ENCODE measurements around the gene KLHL3. TPM values are rescaled to one million over a fixed set of nuclear protein-coding genes. Genes with fewer than 3 reads are reported as not detected.
A peak's percentile ranks its signal among the peaks of the same experiment; 100 is the strongest.

The KLHL3 gene
- total RNA-seq, 1 donor from 2014 or later: 11.8 TPM

DNA sequence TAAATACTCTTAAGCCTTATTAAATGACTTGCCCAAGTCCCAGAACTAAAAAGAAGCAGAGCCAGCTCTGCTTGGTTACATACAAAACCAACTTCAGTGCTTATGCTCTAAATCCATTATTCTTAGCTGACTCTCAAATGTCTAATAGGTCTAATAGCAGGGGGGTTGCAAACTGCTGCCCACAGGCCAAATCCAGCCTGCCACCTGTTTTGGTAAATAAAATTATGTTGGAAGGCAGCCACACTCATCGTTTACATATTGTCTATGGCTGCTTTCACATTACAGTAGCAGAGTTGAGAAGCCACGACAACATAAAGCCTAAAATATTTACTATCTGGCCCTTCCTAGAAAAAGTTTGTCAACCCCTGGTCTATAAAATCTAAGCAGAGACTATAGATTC, 69.0 kb downstream of the KLHL3 start:
- H3K4me1 Mint-ChIP-seq: no peaks in the 10 kb centered on the region
- no peak overlapping the region for H3K4me3 Mint-ChIP-seq
- H3K27me3 Mint-ChIP-seq (ENCODE audit: low read depth): no peaks in the 10 kb centered on the region
- no peak overlapping the region for H3K27ac Mint-ChIP-seq (ENCODE audit: unreplicated experiment)
- H3K9me3 Mint-ChIP-seq: no peaks in the 10 kb centered on the region
- H3K36me3 Mint-ChIP-seq (ENCODE audit: low read depth): no peaks in the 10 kb centered on the region
- no peak for DNase-seq (ENCODE audit: low read depth, low spot score)
- TF ChIP-seq, protein P1, sequence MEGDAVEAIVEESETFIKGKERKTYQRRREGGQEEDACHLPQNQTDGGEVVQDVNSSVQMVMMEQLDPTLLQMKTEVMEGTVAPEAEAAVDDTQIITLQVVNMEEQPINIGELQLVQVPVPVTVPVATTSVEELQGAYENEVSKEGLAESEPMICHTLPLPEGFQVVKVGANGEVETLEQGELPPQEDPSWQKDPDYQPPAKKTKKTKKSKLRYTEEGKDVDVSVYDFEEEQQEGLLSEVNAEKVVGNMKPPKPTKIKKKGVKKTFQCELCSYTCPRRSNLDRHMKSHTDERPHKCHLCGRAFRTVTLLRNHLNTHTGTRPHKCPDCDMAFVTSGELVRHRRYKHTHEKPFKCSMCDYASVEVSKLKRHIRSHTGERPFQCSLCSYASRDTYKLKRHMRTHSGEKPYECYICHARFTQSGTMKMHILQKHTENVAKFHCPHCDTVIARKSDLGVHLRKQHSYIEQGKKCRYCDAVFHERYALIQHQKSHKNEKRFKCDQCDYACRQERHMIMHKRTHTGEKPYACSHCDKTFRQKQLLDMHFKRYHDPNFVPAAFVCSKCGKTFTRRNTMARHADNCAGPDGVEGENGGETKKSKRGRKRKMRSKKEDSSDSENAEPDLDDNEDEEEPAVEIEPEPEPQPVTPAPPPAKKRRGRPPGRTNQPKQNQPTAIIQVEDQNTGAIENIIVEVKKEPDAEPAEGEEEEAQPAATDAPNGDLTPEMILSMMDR (conservative IDR thresholded peaks at IDR 0.05): no peak

DNA sequence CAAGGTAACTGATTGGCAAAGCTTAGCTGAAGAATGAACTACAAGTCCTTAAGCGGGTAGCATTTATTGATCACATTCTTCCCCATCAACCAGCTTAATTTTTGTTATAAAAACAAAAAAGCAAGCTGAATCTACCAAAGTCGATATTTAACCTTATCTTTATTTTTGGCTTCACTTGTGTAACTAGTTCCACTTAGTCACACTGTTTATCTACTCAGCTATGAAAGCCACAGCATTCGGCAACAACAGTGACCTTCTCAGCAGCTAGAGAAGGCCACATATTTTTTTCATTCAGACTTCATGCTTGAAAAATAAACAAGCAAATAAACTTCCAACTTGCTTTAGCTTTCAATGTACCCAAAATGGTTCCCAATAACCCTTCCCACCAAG, 69.4 kb downstream of the KLHL3 start:
- DNase-seq (ENCODE audit: low read depth, low spot score): no peak
- TF ChIP-seq, protein P1 (conservative IDR thresholded peaks at IDR 0.05): no peak
- no peaks in the 10 kb centered on the region for H3K27me3 Mint-ChIP-seq (ENCODE audit: low read depth)
- no peak overlapping the region for H3K27ac Mint-ChIP-seq (ENCODE audit: unreplicated experiment)
- H3K36me3 Mint-ChIP-seq (ENCODE audit: low read depth): no peaks in the 10 kb centered on the region
- H3K4me1 Mint-ChIP-seq: no peaks in the 10 kb centered on the region
- no peaks in the 10 kb centered on the region for H3K9me3 Mint-ChIP-seq
- H3K4me3 Mint-ChIP-seq: no peak overlapping the region

- H3K9me3 Mint-ChIP-seq: no peaks in the 10 kb centered on the region
- H3K4me1 Mint-ChIP-seq: no peaks in the 10 kb centered on the region
- DNase-seq (ENCODE audit: low read depth, low spot score): no peak
- H3K36me3 Mint-ChIP-seq (ENCODE audit: low read depth): no peaks in the 10 kb centered on the region
- H3K4me3 Mint-ChIP-seq: no peak overlapping the region
- no peaks in the 10 kb centered on the region for H3K27me3 Mint-ChIP-seq (ENCODE audit: low read depth)
- TF ChIP-seq, protein P1 (conservative IDR thresholded peaks at IDR 0.05): no peak
- H3K27ac Mint-ChIP-seq (ENCODE audit: unreplicated experiment): no peak overlapping the region
These were observed 70.0 kb downstream of the KLHL3 start for GRCh38 chr5:137665678-137666460.

DNA sequence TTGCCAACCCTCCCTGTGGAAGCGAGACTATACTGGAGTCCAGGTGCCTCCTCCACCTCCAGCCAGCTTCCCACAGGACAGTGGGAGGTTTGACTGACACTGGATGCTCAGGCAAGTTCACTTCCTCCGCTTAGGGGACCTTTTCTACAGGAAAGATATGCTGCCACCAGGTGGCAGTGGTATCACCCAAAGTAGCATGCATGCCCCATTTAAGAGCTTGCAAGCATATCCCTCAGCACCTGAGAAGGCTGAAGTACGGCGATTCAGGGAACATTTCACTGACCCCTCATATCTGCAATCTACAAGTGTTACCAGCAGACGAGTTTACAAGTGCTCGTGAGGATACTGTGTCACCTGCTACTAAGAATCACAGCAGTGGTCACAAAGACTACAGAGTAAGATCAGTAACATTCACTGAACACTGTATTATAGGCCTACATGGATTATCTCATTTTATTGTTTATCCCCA, 75.5 kb downstream of the KLHL3 start:
- Mint-ChIP-seq H3K27me3 (ENCODE audit: low read depth) (no peaks in the 10 kb centered on the region), H3K27ac (ENCODE audit: unreplicated experiment) (no peak overlapping the region)
- peak; percentile 60 for DNase-seq (ENCODE audit: low read depth, low spot score)

DNA sequence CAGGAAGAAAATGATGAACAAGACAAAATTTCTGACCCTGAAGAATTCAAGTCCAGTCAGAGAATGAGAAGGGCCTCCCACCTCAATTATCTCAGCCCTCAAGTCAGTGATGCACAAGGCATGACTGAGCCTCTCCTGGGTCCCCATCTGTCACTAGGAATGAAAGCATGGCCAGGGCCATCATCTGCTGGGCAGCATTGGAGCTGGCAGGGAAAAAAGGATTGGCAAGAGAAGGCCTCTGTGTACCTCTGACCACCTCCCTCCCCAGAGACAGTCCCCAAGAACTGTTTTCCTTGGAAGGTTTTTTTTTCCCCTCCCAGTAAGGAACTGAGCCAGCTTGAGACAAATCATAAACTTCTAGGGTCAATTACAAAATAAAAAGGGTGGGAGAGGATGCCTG, 76.7 kb downstream of the KLHL3 start:
- no peaks in the 10 kb centered on the region for H3K4me1 Mint-ChIP-seq
- H3K27ac Mint-ChIP-seq (ENCODE audit: unreplicated experiment): no peak overlapping the region
- H3K27me3 Mint-ChIP-seq (ENCODE audit: low read depth): no peaks in the 10 kb centered on the region
- H3K36me3 Mint-ChIP-seq (ENCODE audit: low read depth): peaks cover 2% of the 10 kb centered on the region
- no peak for DNase-seq (ENCODE audit: low read depth, low spot score)
- H3K4me3 Mint-ChIP-seq: no peak overlapping the region
- H3K9me3 Mint-ChIP-seq: no peaks in the 10 kb centered on the region
- TF ChIP-seq, protein P1 (conservative IDR thresholded peaks at IDR 0.05): no peak

More for the DNA sequence above, 75.5 kb downstream of the KLHL3 start:
- no peaks in the 10 kb centered on the region for H3K36me3 Mint-ChIP-seq (ENCODE audit: low read depth)
- H3K9me3 Mint-ChIP-seq: no peaks in the 10 kb centered on the region
- H3K4me1 Mint-ChIP-seq: no peaks in the 10 kb centered on the region
- H3K4me3 Mint-ChIP-seq: no peak overlapping the region
- TF ChIP-seq, protein P1 (conservative IDR thresholded peaks at IDR 0.05): peak; percentile 82

Data from neural crest cell (in vitro differentiated cells).